GM19240 (cell line): ENCODE measurements around the gene RUNX1.
A peak's percentile ranks its signal among the peaks of the same experiment; 100 is the strongest.

Source experiments
- DNase-seq: peaks from one replicate; pipeline ENCODE4 v3.0.0; 2011; ENCODE audit warnings: low spot score; ENCODE audit not compliant: insufficient read length

RUNX1 gene

GRCh38 chr21:35037384-35037765 is 11.7 kb downstream of the RUNX1 start:
- no peak for DNase-seq

GRCh38 chr21:35036465-35037383 is 12.4 kb downstream of the RUNX1 start:
- no peak for DNase-seq

GRCh38 chr21:35035581-35035980 is 13.5 kb downstream of the RUNX1 start:
- DNase-seq, result no peak

- DNase-seq, result no peak
These were observed 14.0 kb downstream of the RUNX1 start for GRCh38 chr21:35035116-35035515.

GRCh38 chr21:35034203-35034926 is 14.7 kb downstream of the RUNX1 start:
- DNase-seq, result no peak

- DNase-seq, result no peak
These were observed 16.4 kb downstream of the RUNX1 start for GRCh38 chr21:35032474-35033263.

- DNase-seq, result no peak
These were observed 20.6 kb downstream of the RUNX1 start for GRCh38 chr21:35028451-35028978.

- DNase-seq, result no peak
These were observed 21.3 kb downstream of the RUNX1 start for GRCh38 chr21:35027563-35028450.

- DNase-seq, result peak; percentile 48
These were observed 22.2 kb downstream of the RUNX1 start for GRCh38 chr21:35026617-35027562.

- DNase-seq, result no peak
These were observed 23.0 kb downstream of the RUNX1 start for GRCh38 chr21:35026153-35026500.

- no peak for DNase-seq
These were observed 23.6 kb downstream of the RUNX1 start for GRCh38 chr21:35025206-35026152.

- DNase-seq, result no peak
These were observed 24.6 kb downstream of the RUNX1 start for GRCh38 chr21:35024513-35024912.

- DNase-seq, result no peak
These were observed 25.1 kb downstream of the RUNX1 start for GRCh38 chr21:35024071-35024420.

GRCh38 chr21:35023396-35024070 is 25.6 kb downstream of the RUNX1 start:
- no peak for DNase-seq

- DNase-seq, result no peak
These were observed 27.6 kb downstream of the RUNX1 start for GRCh38 chr21:35021546-35021945.

GRCh38 chr21:35020902-35021301 is 28.2 kb downstream of the RUNX1 start:
- DNase-seq, result no peak

GRCh38 chr21:35020436-35020835 is 28.7 kb downstream of the RUNX1 start:
- no peak for DNase-seq

- no peak for DNase-seq
These were observed 29.5 kb downstream of the RUNX1 start for GRCh38 chr21:35019631-35020032.
